HL-60 (cell line): ENCODE measurements around the gene PPP1CC.

Source experiments
- DNase-seq, 2 experiments: peaks; one replicate each; pipeline ENCODE4 v3.0.0-alpha.2; 2010 to 2020; ENCODE audit warnings: low read depth in 1 of 2, low spot score in 1 of 2
- H3K27ac ChIP-seq: fragments of 250-450 bp; sonication (Bioruptor Pico); replicated peaks from 2 replicates; pipeline ENCODE4 v1.5.1; 2020; ENCODE audit warnings: mild to moderate bottlenecking, moderate library complexity
- H3K27me3 ChIP-seq: fragments of 250-450 bp; sonication (Bioruptor Pico); 2 replicates; pipeline ENCODE4 v1.5.1; 2021; ENCODE audit warnings: mild to moderate bottlenecking, moderate library complexity; ENCODE audit not compliant: insufficient read depth, poor library complexity, severe bottlenecking
- H3K4me3 ChIP-seq: replicated peaks from 2 replicates; pipeline ENCODE4 v1.5.1; 2011; ENCODE audit warnings: mild to moderate bottlenecking, control low read depth, low read length; ENCODE audit not compliant: insufficient read depth
- GABPA ChIP-seq: IDR thresholded peaks from 2 replicates; pipeline ENCODE4 v1.6.1; 2012; ENCODE audit warnings: low read depth
- POLR2AphosphoS5 ChIP-seq: IDR thresholded peaks from 2 replicates; pipeline ENCODE4 v1.6.1; 2012; ENCODE audit warnings: low read depth
- SPI1 ChIP-seq: IDR thresholded peaks from 2 replicates; pipeline ENCODE4 v1.6.1; 2012; ENCODE audit warnings: low read depth, mild to moderate bottlenecking, borderline replicate concordance
- TF ChIP-seq, protein P1 (sequence below): IDR thresholded peaks from one replicate; pipeline ENCODE4 v1.5.1; 2011; ENCODE audit warnings: low read length, control low read depth, inconsistent platforms; ENCODE audit not compliant: insufficient read depth
- TF ChIP-seq, protein P2 (sequence below): IDR thresholded peaks from 2 replicates; pipeline ENCODE4 v1.6.1; 2012; ENCODE audit warnings: low read depth; ENCODE audit not compliant: insufficient replicate concordance

The PPP1CC gene

DNA sequence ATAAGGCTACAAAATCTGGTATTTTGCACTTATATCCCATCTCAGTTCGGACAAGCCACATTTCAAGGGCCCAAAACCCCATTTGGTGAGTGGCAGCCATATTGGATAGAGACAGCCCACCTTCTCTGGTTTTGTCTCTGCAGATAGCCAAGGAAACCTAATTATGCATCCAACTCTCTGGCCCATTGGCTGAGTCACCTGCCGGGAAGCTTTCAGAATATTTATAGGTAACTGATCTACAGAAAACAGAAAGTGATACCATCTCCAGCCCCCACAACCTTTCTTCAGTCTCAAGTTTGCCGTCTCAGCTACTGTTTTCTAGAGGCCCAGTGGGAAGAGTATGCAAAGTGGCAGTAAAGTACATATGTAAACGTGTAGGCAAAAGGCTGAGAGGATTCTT is 33.7 kb upstream of the PPP1CC start:
- H3K4me3 ChIP-seq = no peak overlapping the region
- no peak for DNase-seq
- H3K27me3 ChIP-seq = no peaks in the 10 kb centered on the region
- H3K27ac ChIP-seq = no peak overlapping the region
- TF ChIP-seq, protein P1, sequence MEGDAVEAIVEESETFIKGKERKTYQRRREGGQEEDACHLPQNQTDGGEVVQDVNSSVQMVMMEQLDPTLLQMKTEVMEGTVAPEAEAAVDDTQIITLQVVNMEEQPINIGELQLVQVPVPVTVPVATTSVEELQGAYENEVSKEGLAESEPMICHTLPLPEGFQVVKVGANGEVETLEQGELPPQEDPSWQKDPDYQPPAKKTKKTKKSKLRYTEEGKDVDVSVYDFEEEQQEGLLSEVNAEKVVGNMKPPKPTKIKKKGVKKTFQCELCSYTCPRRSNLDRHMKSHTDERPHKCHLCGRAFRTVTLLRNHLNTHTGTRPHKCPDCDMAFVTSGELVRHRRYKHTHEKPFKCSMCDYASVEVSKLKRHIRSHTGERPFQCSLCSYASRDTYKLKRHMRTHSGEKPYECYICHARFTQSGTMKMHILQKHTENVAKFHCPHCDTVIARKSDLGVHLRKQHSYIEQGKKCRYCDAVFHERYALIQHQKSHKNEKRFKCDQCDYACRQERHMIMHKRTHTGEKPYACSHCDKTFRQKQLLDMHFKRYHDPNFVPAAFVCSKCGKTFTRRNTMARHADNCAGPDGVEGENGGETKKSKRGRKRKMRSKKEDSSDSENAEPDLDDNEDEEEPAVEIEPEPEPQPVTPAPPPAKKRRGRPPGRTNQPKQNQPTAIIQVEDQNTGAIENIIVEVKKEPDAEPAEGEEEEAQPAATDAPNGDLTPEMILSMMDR = no peak
- no peak for TF ChIP-seq SPI1
- TF ChIP-seq, protein P2, sequence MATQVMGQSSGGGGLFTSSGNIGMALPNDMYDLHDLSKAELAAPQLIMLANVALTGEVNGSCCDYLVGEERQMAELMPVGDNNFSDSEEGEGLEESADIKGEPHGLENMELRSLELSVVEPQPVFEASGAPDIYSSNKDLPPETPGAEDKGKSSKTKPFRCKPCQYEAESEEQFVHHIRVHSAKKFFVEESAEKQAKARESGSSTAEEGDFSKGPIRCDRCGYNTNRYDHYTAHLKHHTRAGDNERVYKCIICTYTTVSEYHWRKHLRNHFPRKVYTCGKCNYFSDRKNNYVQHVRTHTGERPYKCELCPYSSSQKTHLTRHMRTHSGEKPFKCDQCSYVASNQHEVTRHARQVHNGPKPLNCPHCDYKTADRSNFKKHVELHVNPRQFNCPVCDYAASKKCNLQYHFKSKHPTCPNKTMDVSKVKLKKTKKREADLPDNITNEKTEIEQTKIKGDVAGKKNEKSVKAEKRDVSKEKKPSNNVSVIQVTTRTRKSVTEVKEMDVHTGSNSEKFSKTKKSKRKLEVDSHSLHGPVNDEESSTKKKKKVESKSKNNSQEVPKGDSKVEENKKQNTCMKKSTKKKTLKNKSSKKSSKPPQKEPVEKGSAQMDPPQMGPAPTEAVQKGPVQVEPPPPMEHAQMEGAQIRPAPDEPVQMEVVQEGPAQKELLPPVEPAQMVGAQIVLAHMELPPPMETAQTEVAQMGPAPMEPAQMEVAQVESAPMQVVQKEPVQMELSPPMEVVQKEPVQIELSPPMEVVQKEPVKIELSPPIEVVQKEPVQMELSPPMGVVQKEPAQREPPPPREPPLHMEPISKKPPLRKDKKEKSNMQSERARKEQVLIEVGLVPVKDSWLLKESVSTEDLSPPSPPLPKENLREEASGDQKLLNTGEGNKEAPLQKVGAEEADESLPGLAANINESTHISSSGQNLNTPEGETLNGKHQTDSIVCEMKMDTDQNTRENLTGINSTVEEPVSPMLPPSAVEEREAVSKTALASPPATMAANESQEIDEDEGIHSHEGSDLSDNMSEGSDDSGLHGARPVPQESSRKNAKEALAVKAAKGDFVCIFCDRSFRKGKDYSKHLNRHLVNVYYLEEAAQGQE = no peak
- TF ChIP-seq POLR2AphosphoS5 = no peak
- TF ChIP-seq GABPA = no peak

DNA sequence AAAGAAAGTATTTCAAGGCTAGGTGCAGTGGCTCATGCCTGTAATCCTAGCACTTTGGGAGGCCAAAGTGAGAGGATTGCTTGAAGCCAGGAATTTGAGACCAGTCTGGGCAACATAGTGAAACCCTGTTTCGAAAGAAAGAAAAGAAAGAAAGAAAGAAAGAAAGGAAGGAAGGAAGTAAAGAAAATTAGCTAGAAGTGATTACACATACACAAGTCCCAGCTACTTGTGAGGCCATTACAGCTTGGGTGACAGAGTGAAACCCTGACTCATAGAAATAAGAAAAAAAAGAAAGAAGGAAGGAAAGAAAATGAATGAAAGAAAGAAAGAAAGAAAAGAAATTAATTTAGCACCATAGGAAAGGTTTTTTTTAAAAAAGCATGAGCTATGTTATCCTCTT is 33.3 kb upstream of the PPP1CC start:
- no peak overlapping the region for H3K27ac ChIP-seq
- H3K27me3 ChIP-seq = no peaks in the 10 kb centered on the region
- DNase-seq = no peak
- TF ChIP-seq GABPA (no peak), SPI1 (no peak), POLR2AphosphoS5 (no peak)
- TF ChIP-seq, protein P2 = no peak
- TF ChIP-seq, protein P1 = no peak
- H3K4me3 ChIP-seq = no peak overlapping the region

DNA sequence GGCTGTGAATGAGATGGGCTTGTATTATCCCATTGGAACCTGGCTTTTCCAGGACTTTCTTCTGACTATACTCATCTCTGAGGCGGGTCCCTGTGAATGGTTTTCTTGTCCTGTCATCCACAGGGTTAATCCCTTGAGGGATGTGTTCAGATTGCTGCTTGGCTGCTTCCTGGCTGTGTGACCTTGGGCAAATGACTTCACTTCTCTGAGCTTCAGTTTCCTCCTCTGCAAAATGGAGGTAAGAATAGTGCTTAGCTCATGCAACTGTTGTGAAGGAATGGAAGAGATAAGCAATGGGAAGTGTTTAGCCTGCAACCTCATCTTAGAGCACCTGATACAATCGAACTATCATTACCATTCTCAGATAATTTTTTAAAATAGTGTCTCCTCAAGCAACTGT is 32.1 kb upstream of the PPP1CC start:
- no peak overlapping the region for H3K27ac ChIP-seq
- no peak overlapping the region for H3K4me3 ChIP-seq
- DNase-seq = no peak
- no peak for TF ChIP-seq POLR2AphosphoS5
- TF ChIP-seq, protein P1 = no peak
- no peak for TF ChIP-seq GABPA
- TF ChIP-seq, protein P2 = no peak
- TF ChIP-seq SPI1 = no peak
- no peaks in the 10 kb centered on the region for H3K27me3 ChIP-seq
